Stomach (tissue), 4 donors: ENCODE measurements around the gene EXOC4.

Source experiments
- CTCF ChIP-seq, 7 experiments: fragments of 450-650 bp in 4 of 7; fragments of 200-600 bp in 3 of 7; sonication (generic) in 3 of 7; IDR thresholded peaks; one replicate each; pipeline ENCODE4 v1.5.1; 2016 to 2019; ENCODE audit warnings: antibody characterized with exemption in 7 of 7, control low read depth in 2 of 7, mild to moderate bottlenecking in 1 of 7
- EP300 ChIP-seq: sonication (generic); formaldehyde crosslinking; IDR thresholded peaks from one replicate; pipeline ENCODE4 v1.6.1; 2017; ENCODE audit warnings: antibody characterized with exemption
- POLR2A ChIP-seq, 4 donors: fragments of 450-650 bp; IDR thresholded peaks; one replicate each; pipeline ENCODE4 v1.6.1; 2016; ENCODE audit warnings: antibody characterized with exemption in 4 of 4, control low read depth in 2 of 4, mild to moderate bottlenecking in 1 of 4, moderate library complexity in 1 of 4
- POLR2AphosphoS5 ChIP-seq, 3 donors: sonication (generic); formaldehyde crosslinking; IDR thresholded peaks; one replicate each; pipeline ENCODE4 v1.6.1; 2016; ENCODE audit warnings: antibody characterized with exemption in 3 of 3

DNA sequence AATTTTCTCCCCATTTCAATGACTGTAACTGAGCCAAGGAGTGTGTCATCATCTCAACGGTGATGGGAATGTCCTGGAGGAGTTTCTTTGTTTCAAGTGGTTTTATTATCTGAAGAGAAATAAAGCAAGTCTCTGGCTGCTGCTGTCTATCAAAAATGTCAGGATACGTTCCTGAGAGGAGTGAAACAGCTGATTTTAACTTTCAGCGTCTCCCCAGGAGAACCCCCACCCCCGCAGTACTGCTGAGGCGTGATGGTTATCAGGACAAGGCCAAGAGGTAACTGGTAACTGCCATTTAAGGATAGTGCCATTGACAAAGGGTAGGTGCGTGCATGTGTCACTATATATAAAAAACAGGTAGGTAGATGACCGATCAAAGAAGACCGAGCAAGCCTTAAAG is 803.9 kb downstream of the EXOC4 start:
- TF ChIP-seq POLR2A (IDR thresholded peaks at IDR 0.05), result no peak
- no peak for TF ChIP-seq CTCF (IDR thresholded peaks at IDR 0.05)
- no peak for TF ChIP-seq EP300
- no peak for TF ChIP-seq POLR2AphosphoS5 (IDR thresholded peaks at IDR 0.05)
